HUES48 (cell line): ENCODE measurements around the gene PTN.

Experiments
- H3K27ac ChIP-seq: one replicate; pipeline ENCODE4 v1.7.0; 2013; ENCODE audit warnings: low read depth, low read length, inconsistent platforms
- H3K27me3 ChIP-seq: 2 replicates; pipeline ENCODE4 v1.6.1; 2013; ENCODE audit warnings: mild to moderate bottlenecking, low read length; ENCODE audit not compliant: control insufficient read depth, insufficient read depth
- H3K36me3 ChIP-seq: 2 replicates; pipeline ENCODE4 v1.6.1; 2013; ENCODE audit warnings: low read length; ENCODE audit not compliant: control insufficient read depth, insufficient read depth
- H3K4me1 ChIP-seq: 2 replicates; pipeline ENCODE4 v1.6.1; 2013; ENCODE audit warnings: mild to moderate bottlenecking, low read length; ENCODE audit not compliant: control insufficient read depth, insufficient read depth
- H3K4me3 ChIP-seq: 2 replicates; pipeline ENCODE4 v1.5.1; 2013; ENCODE audit warnings: mild to moderate bottlenecking, low read depth, low read length
- H3K9ac ChIP-seq: 2 replicates; pipeline ENCODE4 v1.6.1; 2013; ENCODE audit warnings: mild to moderate bottlenecking, low read depth, low read length, moderate library complexity
- H3K9me3 ChIP-seq: 2 replicates; pipeline ENCODE4 v1.6.1; 2013; ENCODE audit warnings: low read length; ENCODE audit not compliant: control insufficient read depth, insufficient read depth

Gene PTN, protein sequence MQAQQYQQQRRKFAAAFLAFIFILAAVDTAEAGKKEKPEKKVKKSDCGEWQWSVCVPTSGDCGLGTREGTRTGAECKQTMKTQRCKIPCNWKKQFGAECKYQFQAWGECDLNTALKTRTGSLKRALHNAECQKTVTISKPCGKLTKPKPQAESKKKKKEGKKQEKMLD

DNA sequence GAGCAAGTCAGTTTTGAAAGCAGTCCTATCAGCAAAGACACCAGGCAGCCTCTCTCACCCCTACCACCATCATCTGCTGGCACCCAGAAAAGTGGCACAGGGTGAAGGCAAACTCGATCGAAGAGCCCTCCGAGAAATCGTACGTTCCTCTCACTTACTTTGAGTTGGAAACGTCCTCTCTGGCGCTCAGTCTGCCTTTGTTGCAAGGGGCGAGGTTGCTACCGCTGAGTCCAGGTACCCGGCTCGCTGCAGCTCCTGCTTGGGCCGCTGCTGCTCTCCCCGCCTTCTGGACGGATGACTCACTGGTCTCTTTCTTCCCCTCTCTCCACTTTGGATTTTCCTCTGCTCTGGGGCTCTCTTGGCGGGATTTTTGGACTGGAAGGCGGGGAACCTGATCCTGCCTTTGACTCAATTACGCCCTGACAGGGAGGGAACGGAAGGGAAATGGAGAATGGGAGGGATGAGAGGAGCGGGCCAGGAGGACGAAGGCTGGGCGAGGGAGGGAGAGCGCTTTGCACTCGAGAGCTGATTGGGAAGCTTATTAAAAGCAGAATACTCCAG is at the start of gene PTN:
PTN (minus strand) TSS at position 453 of the 561 bp plus-strand sequence. CDS start 88,760 bp downstream, outside the sequence.
- Histone ChIP-seq H3K4me3 (peak within 1 kb of the TSS; percentile 79), H3K27ac (peak within 1 kb of the TSS; percentile 67)

DNA sequence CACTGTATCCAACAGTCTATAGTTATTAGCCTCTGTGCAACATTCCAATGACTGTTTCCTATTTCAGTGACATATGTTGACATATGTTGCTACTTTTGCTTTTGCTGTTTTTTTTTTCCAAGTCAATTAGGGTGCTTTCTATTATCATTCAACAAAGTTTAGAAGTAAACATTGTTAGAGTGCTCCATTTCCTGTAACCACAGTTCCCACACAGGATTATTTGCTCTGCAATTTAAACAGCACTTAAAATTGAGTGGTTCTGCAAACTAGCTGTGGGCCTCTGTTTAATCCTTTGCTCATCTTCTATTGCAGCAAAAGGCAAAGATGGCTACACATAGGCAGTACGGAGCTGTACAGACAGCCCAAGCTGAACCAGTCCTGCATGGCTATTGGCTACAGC is 46.5 kb upstream of the PTN start:
- no peak overlapping the region for H3K9ac ChIP-seq
- H3K9me3 ChIP-seq = no peaks in the 10 kb centered on the region
- no peaks in the 10 kb centered on the region for H3K27me3 ChIP-seq
- peaks cover 21% of the 10 kb centered on the region for H3K4me1 ChIP-seq
- H3K27ac ChIP-seq = no peak overlapping the region
- H3K36me3 ChIP-seq = no peaks in the 10 kb centered on the region
- H3K4me3 ChIP-seq = no peak overlapping the region

More for the DNA sequence above, at the start of gene PTN:
- Histone ChIP-seq H3K9me3 (no peaks in the 10 kb centered on the region), H3K27me3 (peaks cover 15% of the 10 kb centered on the region), H3K9ac (peak within 1 kb of the TSS; percentile 63), H3K36me3 (no peaks in the 10 kb centered on the region), H3K4me1 (peaks cover 39% of the 10 kb centered on the region)

DNA sequence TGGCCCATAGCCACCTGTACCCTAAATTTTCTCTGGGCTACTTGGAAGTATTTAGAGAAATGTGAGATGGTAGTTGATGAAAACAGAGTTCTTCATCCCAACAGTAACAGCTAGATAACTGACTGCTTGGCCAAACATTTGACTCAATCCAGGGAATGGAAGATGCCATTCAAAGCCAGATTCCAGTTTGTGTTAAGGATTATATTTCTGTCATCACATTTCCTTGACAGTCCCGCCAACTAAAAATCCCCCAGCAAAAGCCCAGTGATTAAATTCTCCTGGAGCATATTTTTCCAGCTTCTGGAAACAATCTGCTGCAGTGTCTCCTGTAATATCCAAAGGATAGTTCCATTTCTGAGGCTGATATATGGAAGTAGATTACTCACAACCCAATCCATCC is 45.4 kb upstream of the PTN start:
- H3K27me3 ChIP-seq = no peaks in the 10 kb centered on the region
- no peak overlapping the region for H3K27ac ChIP-seq
- no peak overlapping the region for H3K4me3 ChIP-seq
- H3K9me3 ChIP-seq = no peaks in the 10 kb centered on the region
- H3K36me3 ChIP-seq = no peaks in the 10 kb centered on the region
- peaks cover 23% of the 10 kb centered on the region for H3K4me1 ChIP-seq
- H3K9ac ChIP-seq = no peak overlapping the region

DNA sequence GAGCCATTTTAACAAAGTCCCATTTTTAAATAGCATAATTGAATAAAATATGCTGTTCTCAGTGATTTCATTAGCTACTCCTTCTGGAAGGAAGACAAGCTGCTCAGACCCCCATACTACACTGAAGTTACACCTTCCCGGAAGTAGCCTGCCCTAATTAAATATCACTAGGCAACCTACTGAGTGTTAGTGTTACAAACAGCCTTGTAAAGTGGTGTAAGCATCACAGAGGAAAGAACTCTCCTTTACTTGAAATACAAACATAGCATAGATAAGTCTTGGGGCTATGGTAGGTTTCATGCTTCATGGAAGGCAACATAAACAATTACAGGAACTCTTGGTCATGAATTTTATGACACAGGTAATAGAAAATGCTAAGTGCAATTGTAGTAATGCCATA is 43.4 kb upstream of the PTN start:
- peaks cover 21% of the 10 kb centered on the region for H3K4me1 ChIP-seq
- no peak overlapping the region for H3K9ac ChIP-seq
- no peaks in the 10 kb centered on the region for H3K9me3 ChIP-seq
- H3K36me3 ChIP-seq = no peaks in the 10 kb centered on the region
- no peak overlapping the region for H3K27ac ChIP-seq
- H3K27me3 ChIP-seq = no peaks in the 10 kb centered on the region
- H3K4me3 ChIP-seq = no peak overlapping the region

DNA sequence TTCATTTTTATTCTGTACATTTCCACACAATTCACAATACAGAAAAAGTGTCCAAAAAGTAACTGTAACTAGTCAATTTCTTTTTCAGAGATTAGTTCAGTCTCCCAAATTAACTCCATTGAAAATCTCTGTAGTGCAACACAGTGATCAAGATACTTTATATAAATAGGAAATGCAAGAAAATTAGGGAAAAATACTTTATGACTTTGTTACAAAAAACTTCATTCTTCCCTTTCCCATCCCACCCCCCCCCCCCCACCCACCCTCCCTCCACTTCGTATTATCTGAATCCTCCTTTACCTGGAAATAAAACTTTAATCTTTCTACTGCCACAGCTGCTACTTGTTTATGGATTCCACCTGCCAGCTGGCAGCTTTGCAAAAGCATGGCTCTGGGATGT is 37.5 kb upstream of the PTN start:
- H3K36me3 ChIP-seq = no peaks in the 10 kb centered on the region
- no peaks in the 10 kb centered on the region for H3K27me3 ChIP-seq
- no peak overlapping the region for H3K4me3 ChIP-seq
- no peaks in the 10 kb centered on the region for H3K9me3 ChIP-seq
- H3K9ac ChIP-seq = no peak overlapping the region
- no peak overlapping the region for H3K27ac ChIP-seq
- peaks cover 5% of the 10 kb centered on the region; the same call in 1 of the 2 replicates for H3K4me1 ChIP-seq

DNA sequence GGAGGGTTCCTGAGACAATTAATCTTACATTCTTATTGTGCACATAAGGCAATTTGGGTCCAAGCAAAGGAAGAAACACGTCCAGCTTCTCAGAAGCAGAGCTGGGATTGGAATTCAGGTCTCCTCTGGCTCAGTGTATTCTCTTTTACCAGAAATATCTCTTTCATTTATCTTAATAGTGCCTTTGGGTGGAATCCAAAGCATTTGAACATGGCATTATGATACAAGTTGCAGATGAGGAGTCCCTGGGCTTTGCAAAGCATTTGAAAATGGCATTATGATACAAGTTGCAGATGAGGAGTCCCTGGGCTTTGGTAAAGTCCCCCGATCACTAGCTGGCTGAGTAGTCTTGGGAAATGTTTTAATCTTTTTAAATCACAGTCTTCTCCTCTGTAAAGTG is 30.0 kb upstream of the PTN start:
- Histone ChIP-seq H3K9me3 (0 out of 2 replicates have a peak, but pooled peaks cover 4% of the 10 kb centered on the region), H3K27me3 (no peaks in the 10 kb centered on the region), H3K4me3 (no peak overlapping the region), H3K9ac (no peak overlapping the region), H3K36me3 (no peaks in the 10 kb centered on the region), H3K27ac (no peak overlapping the region), H3K4me1 (no peaks in the 10 kb centered on the region)

DNA sequence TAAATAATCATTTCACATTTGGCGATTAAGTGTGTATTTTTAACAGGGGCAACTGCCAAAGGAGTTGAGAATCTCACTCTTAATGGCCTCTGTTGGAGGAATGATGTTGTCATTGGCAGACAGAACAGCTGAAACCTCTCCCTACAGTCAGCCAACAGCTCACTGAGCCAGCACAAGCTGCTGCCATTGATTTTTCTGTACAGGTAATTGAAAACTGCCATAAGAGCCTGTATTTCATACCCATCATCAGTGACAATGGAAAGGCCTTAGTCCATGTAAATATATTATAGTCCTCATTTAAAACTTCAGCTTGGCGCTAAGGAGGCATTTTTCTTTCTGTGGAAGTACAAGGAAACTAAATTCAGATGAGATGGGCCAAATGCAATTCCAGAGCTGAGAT is 28.1 kb upstream of the PTN start:
- Histone ChIP-seq H3K36me3 (no peaks in the 10 kb centered on the region), H3K9me3 (peaks cover 9% of the 10 kb centered on the region; the same call in 1 of the 2 replicates), H3K4me3 (no peak overlapping the region), H3K4me1 (no peaks in the 10 kb centered on the region), H3K9ac (no peak overlapping the region), H3K27ac (no peak overlapping the region), H3K27me3 (no peaks in the 10 kb centered on the region)

DNA sequence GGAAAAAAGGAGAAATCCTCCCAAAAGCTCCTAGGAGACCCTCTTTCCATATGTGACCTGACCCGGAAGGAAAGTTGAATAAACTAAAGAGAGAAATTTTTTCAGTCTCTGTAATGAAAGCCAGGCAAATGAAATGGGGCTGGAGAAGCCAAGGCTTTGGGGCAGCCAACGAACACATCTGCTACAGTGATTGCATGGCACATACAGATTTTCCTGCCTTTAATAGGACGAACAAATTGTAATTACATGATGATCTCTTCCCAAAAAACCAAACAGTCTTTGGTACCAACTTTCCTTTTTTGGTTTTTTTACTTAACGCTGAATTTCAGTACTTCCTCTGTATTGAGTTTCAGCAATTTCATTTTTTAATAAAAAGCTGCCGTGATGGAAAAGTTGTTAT is 23.5 kb upstream of the PTN start:
- H3K27me3 ChIP-seq = no peaks in the 10 kb centered on the region
- no peaks in the 10 kb centered on the region for H3K36me3 ChIP-seq
- H3K9me3 ChIP-seq = peaks cover 35% of the 10 kb centered on the region
- H3K4me1 ChIP-seq = no peaks in the 10 kb centered on the region
- H3K4me3 ChIP-seq = no peak overlapping the region
- no peak overlapping the region for H3K27ac ChIP-seq
- H3K9ac ChIP-seq = no peak overlapping the region

DNA sequence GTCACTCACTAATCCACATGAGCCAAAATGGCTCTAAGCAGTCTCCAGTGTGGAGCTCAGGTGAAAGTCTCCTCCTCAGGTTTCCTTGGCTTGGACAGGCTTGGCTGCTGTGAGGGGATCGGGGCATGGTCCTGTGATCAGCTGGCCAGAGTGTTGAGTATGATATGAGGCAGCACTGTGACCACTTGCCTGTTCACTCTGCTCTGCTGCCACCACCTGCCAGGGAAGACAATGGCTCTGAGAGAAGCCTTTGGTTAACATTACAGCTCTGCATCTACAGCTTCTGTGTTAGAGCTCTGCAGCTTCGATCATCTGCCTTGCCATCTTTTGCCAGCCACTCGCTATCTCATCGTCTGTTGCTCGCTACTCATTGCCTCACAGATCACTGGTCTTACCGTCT is 20.1 kb upstream of the PTN start:
- peaks cover 65% of the 10 kb centered on the region for H3K9me3 ChIP-seq
- no peaks in the 10 kb centered on the region for H3K4me1 ChIP-seq
- H3K27me3 ChIP-seq = no peaks in the 10 kb centered on the region

DNA sequence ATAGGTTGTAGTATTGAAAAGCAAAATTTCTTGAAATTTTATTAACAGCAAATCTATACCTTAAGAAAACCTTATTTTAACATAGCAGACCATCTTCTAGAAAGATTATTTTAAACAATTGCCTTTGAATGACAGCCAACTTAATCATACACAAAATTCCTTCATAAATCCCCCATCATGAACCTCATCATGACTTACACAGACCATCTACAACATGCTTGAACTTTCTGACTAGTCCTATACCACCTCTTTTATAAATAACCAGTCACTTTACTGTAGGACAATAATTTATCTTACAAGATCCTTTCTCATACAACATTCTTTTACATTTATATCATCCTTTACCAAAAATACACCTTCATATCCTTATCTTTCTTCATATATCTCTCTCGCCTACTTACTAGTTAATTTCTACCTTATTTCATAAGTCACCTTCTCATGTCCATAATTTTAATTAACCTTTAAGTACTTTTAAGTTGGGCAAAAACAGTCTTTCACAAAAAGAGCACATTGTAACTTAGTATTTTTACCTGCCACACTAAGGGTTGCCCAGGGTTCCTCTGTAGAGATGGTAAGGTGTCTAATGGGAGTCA is 16.6 kb upstream of the PTN start:
- Histone ChIP-seq H3K9me3 (peaks cover 71% of the 10 kb centered on the region), H3K36me3 (no peaks in the 10 kb centered on the region), H3K27me3 (no peaks in the 10 kb centered on the region), H3K4me3 (no peak overlapping the region), H3K27ac (no peak overlapping the region), H3K4me1 (no peaks in the 10 kb centered on the region), H3K9ac (no peak overlapping the region)

More for the DNA sequence above, 20.1 kb upstream of the PTN start:
- no peaks in the 10 kb centered on the region for H3K36me3 ChIP-seq
- H3K4me3 ChIP-seq = no peak overlapping the region
- H3K27ac ChIP-seq = no peak overlapping the region
- H3K9ac ChIP-seq = no peak overlapping the region

DNA sequence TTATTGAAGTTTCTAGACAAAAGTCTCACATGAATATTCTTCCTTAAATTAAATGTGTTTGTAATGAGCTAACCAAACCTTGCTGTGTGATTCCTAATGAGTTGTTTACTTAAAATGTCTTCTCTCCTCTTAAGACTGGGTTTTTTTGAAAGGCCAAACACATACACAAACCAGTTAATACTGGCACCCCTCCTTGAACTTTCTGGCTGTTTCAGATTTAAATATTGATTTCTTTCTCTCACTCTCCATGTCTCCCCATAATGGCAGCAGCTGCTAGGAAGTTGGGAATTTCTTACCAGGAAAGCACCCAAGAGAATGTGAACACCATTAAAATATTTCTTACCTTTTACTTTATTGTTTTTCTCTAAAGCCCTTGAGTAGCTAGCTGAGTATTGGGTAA is 11.4 kb upstream of the PTN start:
- H3K27me3 ChIP-seq = no peaks in the 10 kb centered on the region
- H3K4me1 ChIP-seq = no peaks in the 10 kb centered on the region
- no peak overlapping the region for H3K4me3 ChIP-seq
- H3K27ac ChIP-seq = no peak overlapping the region
- peaks cover 27% of the 10 kb centered on the region for H3K9me3 ChIP-seq
- no peaks in the 10 kb centered on the region for H3K36me3 ChIP-seq
- H3K9ac ChIP-seq = no peak overlapping the region
